Small intestine (tissue), 7 donors: ENCODE data around the gene IFT122. TPM values are rescaled to one million over a fixed set of nuclear protein-coding genes. Genes with fewer than 3 reads are reported as not detected.

ENCODE experiments used
- DNase-seq, 2 donors: peaks; one replicate each; pipeline versions ENCODE4 v3.0.0 to v3.0.0-alpha.2; 2013
- FAIRE-seq: peaks from 2 replicates; lab custom pipeline; 2012; peaks lifted over from hg19 to GRCh38; lab: Jason Lieb, UNC
- H3K27ac ChIP-seq, 3 donors: one replicate each; pipeline ENCODE4 v1.5.1; 2013; ENCODE audit warnings: low read length in 2 of 3, mild to moderate bottlenecking in 2 of 3, control low read depth in 1 of 3, inconsistent platforms in 1 of 3, low read depth in 1 of 3, moderate library complexity in 1 of 3
- H3K27me3 ChIP-seq, 3 donors: one replicate each; pipeline ENCODE4 v1.6.1; 2013; ENCODE audit warnings: low read length in 3 of 3, inconsistent platforms in 1 of 3; ENCODE audit not compliant: control insufficient read depth in 3 of 3, insufficient read depth in 3 of 3
- H3K36me3 ChIP-seq, 3 donors: one replicate each; pipeline ENCODE4 v1.6.1; 2013; ENCODE audit warnings: low read length in 3 of 3, inconsistent platforms in 1 of 3, low read depth in 1 of 3, mild to moderate bottlenecking in 1 of 3, moderate library complexity in 1 of 3; ENCODE audit not compliant: control insufficient read depth in 3 of 3, insufficient read depth in 2 of 3
- H3K4me1 ChIP-seq, 3 donors: one replicate each; pipeline ENCODE4 v1.6.1; 2013; ENCODE audit warnings: low read length in 2 of 3, inconsistent platforms in 1 of 3, low read depth in 1 of 3, mild to moderate bottlenecking in 1 of 3, moderate library complexity in 1 of 3; ENCODE audit not compliant: control insufficient read depth in 3 of 3, insufficient read depth in 2 of 3
- H3K4me3 ChIP-seq, 3 donors: one replicate each; pipeline ENCODE4 v1.5.1; 2013; ENCODE audit warnings: low read length in 3 of 3, control low read depth in 1 of 3, inconsistent platforms in 1 of 3, low read depth in 1 of 3, mild to moderate bottlenecking in 1 of 3, moderate library complexity in 1 of 3
- H3K9me3 ChIP-seq, 2 donors: one replicate each; pipeline ENCODE4 v1.6.1; 2013; ENCODE audit warnings: low read depth in 1 of 2, low read length in 1 of 2; ENCODE audit not compliant: control insufficient read depth in 2 of 2, insufficient read depth in 1 of 2
- WGBS, 3 donors: extraction: QIAGEN DNeasy Blood & Tissue Kit; methylation state at CpG; one replicate each; pipeline ENCODE4 v1.1.7; 2013; 5-methylcytosine and 5-hydroxymethylcytosine counted together
- polyA plus RNA-seq, 4 donors: library from polyadenylated mRNA; stranded (reverse) in 3 of 4; unstranded in 1 of 4; fragments of 200-250 nt in 3 of 4; fragments of 120-200 nt in 1 of 4; gene quantifications; one replicate each; pipeline versions ENCODE4 v1.2.1 to v1.2.3, GENCODE V29; 2013
- donor health status: healthy with polysubstance abuse.
- donor health status: control.
- donor health status: control.
- donor health status: Bipolar disorder and iron deficiency.
- donor health status: healthy.

IFT122 gene
- polyA plus RNA-seq, 4 donors: 5.1 to 31.9 (median 9.1) TPM

GRCh38 chr3:129428376-129429079 lies 11.5 kb upstream of the IFT122 start, which contains the start of gene EFCAB12:
EFCAB12 (minus strand) TSS chr3:129428636; CDS start chr3:129428488, 148 bp downstream.
- DNase-seq: peak; percentile 95
- no peaks in the 10 kb centered on the region for H3K9me3 ChIP-seq
- peaks cover 3 to 17% (median 5%) of the 10 kb centered on the region in 3 donors for H3K36me3 ChIP-seq
- FAIRE-seq: no peak
- peaks cover 0 to 8% (median 0%) of the 10 kb centered on the region in 3 donors for H3K4me1 ChIP-seq
- WGBS, 3 donors: 3% methylated on average over 42 of the region's 42 CpGs
- peak within 1 kb of the TSS in 2 of 3 donors; percentile 8 to 54 for H3K4me3 ChIP-seq
- H3K27me3 ChIP-seq: no peaks in the 10 kb centered on the region
- H3K27ac ChIP-seq: peak within 1 kb of the TSS in 2 of 3 donors; percentile 35 to 52

GRCh38 chr3:129429080-129429451 lies 11.0 kb upstream of the IFT122 start:
- H3K9me3 ChIP-seq: no peaks in the 10 kb centered on the region
- H3K27me3 ChIP-seq: no peaks in the 10 kb centered on the region
- WGBS, 3 donors: 80 to 88% (median 81%) methylated on average over 3 of the region's 3 CpGs
- peak overlapping the region in 1 of 3 donors; percentile 35 for H3K27ac ChIP-seq
- FAIRE-seq (no peak), DNase-seq (no peak)
- peaks cover 5 to 17% (median 6%) of the 10 kb centered on the region in 3 donors for H3K36me3 ChIP-seq
- H3K4me1 ChIP-seq: peaks cover 0 to 8% (median 0%) of the 10 kb centered on the region in 3 donors
- no peak overlapping the region for H3K4me3 ChIP-seq

- Histone ChIP-seq H3K9me3 (no peaks in the 10 kb centered on the region), H3K4me3 (no peak overlapping the region), H3K27ac (no peak overlapping the region), H3K4me1 (peaks cover 0 to 8% (median 0%) of the 10 kb centered on the region in 3 donors), H3K27me3 (no peaks in the 10 kb centered on the region), H3K36me3 (peaks cover 5 to 17% (median 6%) of the 10 kb centered on the region in 3 donors)
- DNase-seq (no peak), FAIRE-seq (no peak)
- WGBS, 3 donors: 70 to 78% (median 75%) methylated on average over 4 of the region's 4 CpGs
Observed at GRCh38 chr3:129429602-129430001, 10.4 kb upstream of the IFT122 start.

DNA sequence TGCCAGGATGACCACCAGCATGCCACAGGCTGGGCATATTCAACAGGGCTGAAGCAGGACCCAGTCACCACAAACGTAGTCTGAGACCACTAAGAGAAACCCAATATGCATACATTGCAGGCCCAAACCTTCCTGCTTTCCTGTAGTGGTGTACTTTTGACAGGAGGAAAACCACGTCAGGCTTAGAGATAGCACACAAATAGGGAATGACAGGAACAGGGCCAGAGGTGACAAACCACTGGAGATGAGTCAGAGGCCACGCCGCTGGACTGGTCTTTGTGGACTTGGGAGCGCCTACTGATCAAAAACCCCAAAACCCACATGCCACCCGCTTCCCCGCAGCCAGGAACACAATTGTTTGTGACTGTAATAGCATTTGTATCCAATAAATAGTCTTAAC lies 8.0 kb upstream of the IFT122 start:
- 72 to 86% (median 79%) methylated on average over 7 of the region's 7 CpGs for WGBS, 3 donors
- H3K9me3 ChIP-seq: no peaks in the 10 kb centered on the region
- peaks cover 0 to 8% (median 3%) of the 10 kb centered on the region in 3 donors for H3K4me1 ChIP-seq
- H3K27ac ChIP-seq: no peak overlapping the region
- H3K4me3 ChIP-seq: no peak overlapping the region
- DNase-seq (no peak), FAIRE-seq (no peak)
- no peaks in the 10 kb centered on the region for H3K27me3 ChIP-seq
- H3K36me3 ChIP-seq: peaks cover 9 to 19% (median 11%) of the 10 kb centered on the region in 3 donors

DNA sequence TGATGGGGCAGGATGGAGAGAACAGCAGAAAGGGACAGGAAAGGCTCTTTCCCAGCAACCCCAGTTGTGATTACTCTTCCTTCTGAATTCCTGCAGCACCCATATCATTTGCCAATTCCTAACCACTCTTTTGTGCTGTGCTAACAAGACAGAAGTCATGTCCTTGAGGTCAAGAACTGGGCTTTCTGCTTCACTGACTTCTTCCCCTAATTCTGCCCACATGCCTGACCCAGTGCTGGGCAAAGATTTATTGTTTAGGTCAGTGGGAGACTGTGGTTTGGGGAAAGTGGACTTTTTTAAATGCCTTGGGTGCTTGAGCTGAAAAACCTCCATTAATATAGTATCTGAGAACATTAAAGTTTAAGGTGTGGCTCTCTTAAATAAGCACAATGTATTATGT lies 7.4 kb upstream of the IFT122 start:
- no peak overlapping the region for H3K27ac ChIP-seq
- H3K4me3 ChIP-seq: no peak overlapping the region
- H3K9me3 ChIP-seq: no peaks in the 10 kb centered on the region
- DNase-seq: no peak
- peaks cover 11 to 19% (median 13%) of the 10 kb centered on the region in 3 donors for H3K36me3 ChIP-seq
- no peak for FAIRE-seq
- peaks cover 0 to 8% (median 3%) of the 10 kb centered on the region in 3 donors for H3K4me1 ChIP-seq
- no peaks in the 10 kb centered on the region for H3K27me3 ChIP-seq

DNA sequence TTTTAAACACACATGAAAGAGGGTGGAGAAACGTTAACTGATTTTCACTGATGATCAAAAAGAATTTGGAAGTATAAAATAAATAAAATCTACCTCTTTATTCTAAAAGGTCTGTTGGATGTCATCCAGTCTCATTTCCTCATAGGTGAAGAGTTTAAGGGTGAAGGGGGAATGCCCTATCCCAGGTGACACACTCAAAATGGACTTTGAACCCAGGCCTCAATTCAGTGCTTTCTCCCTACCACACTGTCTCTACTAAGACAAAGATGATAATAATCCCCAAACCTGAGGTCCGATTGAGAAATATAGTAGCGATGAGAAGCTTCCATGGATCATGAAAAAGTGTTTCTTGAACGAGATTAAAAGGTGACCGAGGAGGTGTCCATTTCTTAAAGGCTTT lies 6.5 kb upstream of the IFT122 start:
- peaks cover 12 to 19% (median 13%) of the 10 kb centered on the region in 3 donors for H3K36me3 ChIP-seq
- H3K27ac ChIP-seq: peak overlapping the region in 2 of 3 donors; percentile 33 to 55
- DNase-seq: peak; percentile 58 to 66
- no peaks in the 10 kb centered on the region for H3K9me3 ChIP-seq
- FAIRE-seq: no peak
- 54 to 85% (median 71%) methylated on average over 5 of the region's 5 CpGs for WGBS, 3 donors
- H3K27me3 ChIP-seq: no peaks in the 10 kb centered on the region
- H3K4me1 ChIP-seq: peaks cover 0 to 4% (median 3%) of the 10 kb centered on the region in 3 donors
- no peak overlapping the region for H3K4me3 ChIP-seq

DNA sequence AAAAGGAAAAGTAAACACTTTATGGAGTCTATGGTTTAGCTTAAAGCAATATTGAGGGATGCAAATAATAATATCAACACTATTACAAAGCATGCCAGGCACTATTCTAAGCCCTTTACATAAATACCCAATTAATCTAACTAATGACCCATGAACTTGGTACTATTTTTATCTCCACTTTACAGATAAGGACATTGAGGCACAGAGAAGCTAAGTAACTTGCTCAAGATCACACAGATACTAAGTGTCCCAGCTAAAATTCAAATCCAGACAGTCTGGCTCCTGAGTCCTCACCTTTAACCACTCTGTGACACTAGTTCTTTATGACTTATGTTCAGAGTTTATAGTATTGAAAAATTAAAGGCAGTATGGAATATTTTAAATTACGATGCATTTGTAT lies 5.9 kb upstream of the IFT122 start:
- H3K36me3 ChIP-seq: peaks cover 12 to 19% (median 13%) of the 10 kb centered on the region in 3 donors
- no peak overlapping the region for H3K4me3 ChIP-seq
- peak in 1 of 2 donors; percentile 62 for DNase-seq
- H3K4me1 ChIP-seq: peaks cover 0 to 5% (median 0%) of the 10 kb centered on the region in 3 donors
- H3K27me3 ChIP-seq: no peaks in the 10 kb centered on the region
- 96 to 100% (median 98%) methylated on average over 1 of the region's 1 CpG for WGBS, 3 donors
- no peaks in the 10 kb centered on the region for H3K9me3 ChIP-seq
- H3K27ac ChIP-seq: peak overlapping the region in 1 of 3 donors; percentile 33
- FAIRE-seq: no peak

DNA sequence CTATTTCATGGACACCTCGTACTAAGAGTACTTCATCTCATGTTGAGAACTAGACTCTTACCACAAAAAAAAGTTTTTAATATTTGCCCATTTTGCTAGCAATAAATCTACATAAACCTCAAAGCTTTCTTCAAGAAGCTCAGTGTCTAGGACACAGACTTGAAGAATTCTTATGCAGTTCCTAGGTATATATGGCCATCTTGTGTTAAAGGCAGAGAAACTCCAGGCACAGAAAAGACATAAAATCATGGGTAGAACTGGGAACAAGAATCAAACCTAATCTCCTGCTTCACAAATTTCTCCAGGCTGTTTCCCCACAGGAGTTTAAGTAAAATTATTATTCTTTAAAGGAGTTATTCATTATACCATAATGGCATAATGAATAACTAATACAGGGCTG lies 4.7 kb upstream of the IFT122 start:
- Histone ChIP-seq H3K4me3 (no peak overlapping the region), H3K9me3 (no peaks in the 10 kb centered on the region), H3K4me1 (peaks cover 0 to 5% (median 0%) of the 10 kb centered on the region in 3 donors), H3K27me3 (no peaks in the 10 kb centered on the region), H3K27ac (no peak overlapping the region), H3K36me3 (peaks cover 12 to 16% (median 13%) of the 10 kb centered on the region in 3 donors)
- 71 to 81% (median 75%) methylated on average over 1 of the region's 1 CpG for WGBS, 3 donors
- DNase-seq (no peak), FAIRE-seq (no peak)
